Measurements from ENCODE around the gene KNL1.

DNA sequence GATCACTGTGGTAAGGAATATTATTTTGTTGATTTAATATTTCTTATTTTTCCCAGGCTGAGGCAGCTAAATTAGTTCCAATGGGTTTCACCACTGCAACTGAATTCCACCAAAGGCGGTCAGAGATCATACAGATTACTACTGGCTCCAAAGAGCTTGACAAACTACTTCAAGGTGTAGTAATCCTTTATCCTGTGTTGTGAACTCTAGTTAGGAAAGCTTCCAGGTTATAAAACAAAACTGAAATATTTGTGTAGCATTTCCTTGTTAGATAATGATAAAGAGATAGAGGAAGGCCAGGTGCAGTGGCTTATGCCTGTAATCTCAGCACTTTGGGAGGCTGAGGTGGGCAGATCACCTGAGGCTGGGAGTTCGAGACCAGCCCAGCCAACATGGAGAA is 112.1 kb downstream of the KNL1 start:
- TF ChIP-seq, protein P1, sequence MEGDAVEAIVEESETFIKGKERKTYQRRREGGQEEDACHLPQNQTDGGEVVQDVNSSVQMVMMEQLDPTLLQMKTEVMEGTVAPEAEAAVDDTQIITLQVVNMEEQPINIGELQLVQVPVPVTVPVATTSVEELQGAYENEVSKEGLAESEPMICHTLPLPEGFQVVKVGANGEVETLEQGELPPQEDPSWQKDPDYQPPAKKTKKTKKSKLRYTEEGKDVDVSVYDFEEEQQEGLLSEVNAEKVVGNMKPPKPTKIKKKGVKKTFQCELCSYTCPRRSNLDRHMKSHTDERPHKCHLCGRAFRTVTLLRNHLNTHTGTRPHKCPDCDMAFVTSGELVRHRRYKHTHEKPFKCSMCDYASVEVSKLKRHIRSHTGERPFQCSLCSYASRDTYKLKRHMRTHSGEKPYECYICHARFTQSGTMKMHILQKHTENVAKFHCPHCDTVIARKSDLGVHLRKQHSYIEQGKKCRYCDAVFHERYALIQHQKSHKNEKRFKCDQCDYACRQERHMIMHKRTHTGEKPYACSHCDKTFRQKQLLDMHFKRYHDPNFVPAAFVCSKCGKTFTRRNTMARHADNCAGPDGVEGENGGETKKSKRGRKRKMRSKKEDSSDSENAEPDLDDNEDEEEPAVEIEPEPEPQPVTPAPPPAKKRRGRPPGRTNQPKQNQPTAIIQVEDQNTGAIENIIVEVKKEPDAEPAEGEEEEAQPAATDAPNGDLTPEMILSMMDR (IDR thresholded peaks at IDR 0.05; ENCODE audit: low read length), result no peak
- no peak for TF ChIP-seq EZH2 (IDR thresholded peaks at IDR 0.05; ENCODE audit: borderline replicate concordance, low read length)
